K562 (cell line): ENCODE data around the gene CDC42SE2. TPM values are rescaled to one million over a fixed set of nuclear protein-coding genes. Genes with fewer than 3 reads are reported as not detected.

ENCODE experiments used
- ATAC-seq: fragments of 200-7000 bp; cut with Tn5 transposase; 3 replicates; pipeline ENCODE4 v1.9.1; 2020; ENCODE audit warnings: moderate library complexity
- BruUV-seq: library from RNA; stranded (reverse); fragments of 400-500 nt; replicated peaks from 2 replicates; lab custom pipeline; 2021; lab: Mats Ljungman, UMichigan
- CTCF ChIA-PET: fragments of 300-600 bp; formaldehyde crosslinking; extraction: SDS; loops from one replicate; lab custom pipeline; 2021; ENCODE audit warnings: low intra/inter-chr PET ratio; lab: Yijun Ruan, JAX
- POLR2A ChIA-PET: fragments of 300-600, 350-650 bp; sonication (Branson Sonifier 250); formaldehyde crosslinking; extraction: SDS; loops from one replicate; lab custom pipeline; 2021; ENCODE audit warnings: antibody characterized with exemption, inconsistent platforms; lab: Yijun Ruan, JAX
- DNase-seq, 4 experiments: peaks; one replicate each; pipeline versions ENCODE4 v3.0.0 to v3.0.0-alpha.2; 2011 to 2018; ENCODE audit warnings: low spot score in 3 of 4, mixed read lengths in 3 of 4; ENCODE audit errors: extremely low read depth in 1 of 4
- FAIRE-seq: peaks from 2 replicates; lab custom pipeline; 2011; peaks lifted over from hg19 to GRCh38; lab: Jason Lieb, UNC
- H2AFZ ChIP-seq: 2 replicates; pipeline ENCODE4 v1.6.0; 2011; ENCODE audit warnings: low read depth, low read length, control low read depth, inconsistent platforms
- H3K27ac ChIP-seq: fragments of 200-600 bp; 3 replicates; pipeline ENCODE4 v1.8.0; 2011; ENCODE audit warnings: low read depth, mild to moderate bottlenecking, control low read depth, inconsistent platforms, low read length, moderate library complexity, mixed read lengths; ENCODE audit errors: extremely low read depth
- H3K27me3 ChIP-seq, 2 experiments: fragments of 300-600 bp in 1 of 2; 2 replicates in 1 of 2; 3 replicates in 1 of 2; pipeline versions ENCODE4 v1.6.0 to v1.8.0; 2011; ENCODE audit warnings: inconsistent platforms in 2 of 2, low read length in 2 of 2, mild to moderate bottlenecking in 1 of 2, mixed read lengths in 1 of 2, moderate library complexity in 1 of 2; ENCODE audit not compliant: control insufficient read depth in 2 of 2, insufficient read depth in 2 of 2
- H3K36me3 ChIP-seq: fragments of 300-600 bp; 3 replicates; pipeline ENCODE4 v1.8.0; 2011; ENCODE audit warnings: mild to moderate bottlenecking, low read length, inconsistent platforms; ENCODE audit not compliant: control insufficient read depth, insufficient read depth
- H3K4me1 ChIP-seq, 2 experiments: fragments of 200-600 bp in 1 of 2; replicated peaks in 1 of 2; 2 replicates in 1 of 2; 3 replicates in 1 of 2; pipeline versions ENCODE4 v1.5.1 to v1.8.0; 2011; ENCODE audit warnings: inconsistent platforms in 2 of 2, low read length in 2 of 2, mild to moderate bottlenecking in 1 of 2, mixed read lengths in 1 of 2, moderate library complexity in 1 of 2; ENCODE audit not compliant: control insufficient read depth in 2 of 2, insufficient read depth in 2 of 2
- H3K4me2 ChIP-seq: 2 replicates; pipeline ENCODE4 v1.6.1; 2011; ENCODE audit warnings: low read length, control low read depth, inconsistent platforms, mixed read lengths; ENCODE audit not compliant: insufficient read depth
- H3K4me3 ChIP-seq: fragments of 200-600 bp; sonication (generic), shearing (Covaris generic); 2 replicates; pipeline ENCODE4 v1.5.1; 2016; ENCODE audit warnings: control low read depth, inconsistent platforms
- H3K79me2 ChIP-seq: fragments of 200-600 bp; 3 replicates; pipeline ENCODE4 v1.8.0; 2011; ENCODE audit warnings: low read length, inconsistent platforms; ENCODE audit not compliant: control insufficient read depth, insufficient read depth
- H3K9ac ChIP-seq, 2 experiments: 2 replicates each; pipeline versions ENCODE4 v1.6.0 to v1.6.1; 2011; ENCODE audit warnings: low read depth in 2 of 2, low read length in 2 of 2, control low read depth in 1 of 2, inconsistent platforms in 1 of 2, mild to moderate bottlenecking in 1 of 2, mixed read lengths in 1 of 2; ENCODE audit not compliant: insufficient read depth in 1 of 2
- H3K9me1 ChIP-seq: one replicate; pipeline ENCODE4 v1.6.0; 2011; ENCODE audit warnings: inconsistent platforms, mild to moderate bottlenecking, low read length, moderate library complexity; ENCODE audit not compliant: control insufficient read depth, insufficient read depth
- H3K9me3 ChIP-seq: replicated peaks from 2 replicates; pipeline ENCODE4 v1.5.1; 2011; ENCODE audit warnings: low read depth, low read length, inconsistent platforms; ENCODE audit not compliant: control insufficient read depth, insufficient read depth
- H4K20me1 ChIP-seq: replicated peaks from 2 replicates; pipeline ENCODE4 v1.6.1; 2011; ENCODE audit warnings: low read length, inconsistent platforms, mixed read lengths; ENCODE audit not compliant: control insufficient read depth, insufficient read depth
- HDAC8 ChIP-seq: fragments of 450-650 bp; IDR thresholded peaks from 2 replicates; pipeline ENCODE4 v1.6.1; 2016; ENCODE audit warnings: mild to moderate bottlenecking, missing genetic modification characterization, moderate library complexity, missing compliant biosample characterization
- SIN3A ChIP-seq, 2 experiments: fragments of 150-350 bp in 1 of 2; IDR thresholded peaks; 2 replicates each; pipeline ENCODE4 v1.6.1; 2011 to 2016; ENCODE audit warnings: borderline replicate concordance in 2 of 2, low read depth in 2 of 2, low read length in 2 of 2, mild to moderate bottlenecking in 2 of 2, moderate library complexity in 2 of 2; ENCODE audit not compliant: control insufficient read depth in 1 of 2
- ZBTB17 ChIP-seq: fragments of 450-650 bp; formaldehyde crosslinking; IDR thresholded peaks from 2 replicates; pipeline ENCODE4 v1.4.0; 2020; ENCODE audit warnings: mild to moderate bottlenecking
- ZC3H4 ChIP-seq: sonication (generic); formaldehyde crosslinking; IDR thresholded peaks from 2 replicates; pipeline ENCODE4 v1.9.0; 2021; ENCODE audit warnings: missing genetic modification reagents, borderline replicate concordance
- WGBS: fragments of 100-300 bp; shearing (Covaris generic); methylation state at CpG from one replicate; pipeline ENCODE4 v1.1.6; 2016; ENCODE audit warnings: low coverage, mixed read lengths; ENCODE audit not compliant: insufficient coverage; ENCODE audit errors: missing lambda C conversion rate; 5-methylcytosine and 5-hydroxymethylcytosine counted together
- in situ Hi-C: fragments of 300-500 bp; cut with MboI; formaldehyde crosslinking; loops from 4 replicates; pipeline ENCODE4 v1.15.0; 2018; ENCODE audit warnings: inconsistent platforms, mixed read lengths
- intact Hi-C: fragments of 100-400 bp; cut with micrococcal nuclease; formaldehyde crosslinking; loops from 2 replicates; pipeline ENCODE4 v1.14.2; 2022
- polyA plus RNA-seq, 8 experiments: library from polyadenylated mRNA; depleted of rRNA in 4 of 8; stranded (reverse) in 5 of 8; unstranded in 3 of 8; fragments of >200 nt; fragmentation: Nextera tagmentation in 2 of 8; fragmentation: Illumina TruSeq in 1 of 8; extraction: Ambion mirVana in 2 of 8; extraction: Trizol in 1 of 8; gene quantifications; 2 replicates each; pipeline versions ENCODE4 v1.2.1 to v1.2.3, GENCODE V29; 2011 to 2014; ENCODE audit warnings: inconsistent platforms in 1 of 8, missing spikeins in 1 of 8
- total RNA-seq, 7 experiments: library from RNA; depleted of rRNA in 6 of 7; stranded (reverse); fragments of >200 nt in 6 of 7; fragmentation: Illumina TruSeq in 2 of 7; extraction: Trizol in 2 of 7; gene quantifications; 2 replicates each; pipeline versions ENCODE4 v1.2.1 to v1.2.3, GENCODE V29; 2011 to 2021; ENCODE audit warnings: low replicate concordance in 1 of 7
- TF ChIP-seq, protein P1 (sequence below): fragments of 250-450 bp; sonication (Bioruptor Pico); IDR thresholded peaks from 2 replicates; pipeline ENCODE4 v1.4.0; 2020
- TF ChIP-seq, protein P2 (sequence below): fragments of 250-450 bp; sonication (Bioruptor Pico); IDR thresholded peaks from 2 replicates; pipeline ENCODE4 v1.5.0; 2021; ENCODE audit warnings: mild to moderate bottlenecking, moderate library complexity
- TF ChIP-seq, protein P3 (sequence below): fragments of 250-450 bp; sonication (Bioruptor Pico); IDR thresholded peaks from 2 replicates; pipeline ENCODE4 v1.4.0; 2020; ENCODE audit warnings: mild to moderate bottlenecking, moderate library complexity

The CDC42SE2 gene
- total and polyA plus RNA-seq, 9 of the 15 experiments (the other 6 are each of a cell fraction or from before 2014, with no cell fraction given), result 24.8 to 44.3 (median 32.7) TPM

DNA sequence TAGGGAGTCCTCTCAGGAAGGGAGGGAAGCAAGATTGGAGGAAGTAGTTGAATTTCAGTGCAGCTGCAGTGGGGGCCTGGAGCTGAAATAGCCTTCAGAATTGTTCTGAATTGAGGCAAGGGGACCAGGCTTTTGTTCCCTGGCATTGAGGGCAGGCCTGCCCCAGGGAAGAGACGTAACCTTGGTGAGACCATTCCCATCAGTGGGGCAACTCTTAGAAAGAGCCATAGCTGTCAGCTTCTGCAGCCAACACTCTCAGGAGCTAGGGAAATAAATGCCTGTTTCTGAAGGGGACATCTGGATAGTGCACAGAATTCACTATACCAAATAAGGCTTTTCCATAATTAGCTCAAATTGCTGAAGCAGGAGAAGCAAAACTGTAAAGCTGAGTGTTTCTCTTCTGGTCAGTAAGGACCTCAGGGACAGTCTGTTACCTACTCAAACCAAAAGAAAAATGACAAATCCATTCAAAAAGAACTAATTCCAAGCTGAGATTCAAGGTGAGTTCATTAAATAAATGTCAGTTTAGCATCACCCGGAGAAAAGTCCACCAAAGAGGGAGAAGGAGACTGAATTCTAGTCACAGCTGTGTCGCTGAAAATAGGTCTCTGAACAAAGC, 49.1 kb upstream of the CDC42SE2 start (continued):
- TF ChIP-seq, protein P1, sequence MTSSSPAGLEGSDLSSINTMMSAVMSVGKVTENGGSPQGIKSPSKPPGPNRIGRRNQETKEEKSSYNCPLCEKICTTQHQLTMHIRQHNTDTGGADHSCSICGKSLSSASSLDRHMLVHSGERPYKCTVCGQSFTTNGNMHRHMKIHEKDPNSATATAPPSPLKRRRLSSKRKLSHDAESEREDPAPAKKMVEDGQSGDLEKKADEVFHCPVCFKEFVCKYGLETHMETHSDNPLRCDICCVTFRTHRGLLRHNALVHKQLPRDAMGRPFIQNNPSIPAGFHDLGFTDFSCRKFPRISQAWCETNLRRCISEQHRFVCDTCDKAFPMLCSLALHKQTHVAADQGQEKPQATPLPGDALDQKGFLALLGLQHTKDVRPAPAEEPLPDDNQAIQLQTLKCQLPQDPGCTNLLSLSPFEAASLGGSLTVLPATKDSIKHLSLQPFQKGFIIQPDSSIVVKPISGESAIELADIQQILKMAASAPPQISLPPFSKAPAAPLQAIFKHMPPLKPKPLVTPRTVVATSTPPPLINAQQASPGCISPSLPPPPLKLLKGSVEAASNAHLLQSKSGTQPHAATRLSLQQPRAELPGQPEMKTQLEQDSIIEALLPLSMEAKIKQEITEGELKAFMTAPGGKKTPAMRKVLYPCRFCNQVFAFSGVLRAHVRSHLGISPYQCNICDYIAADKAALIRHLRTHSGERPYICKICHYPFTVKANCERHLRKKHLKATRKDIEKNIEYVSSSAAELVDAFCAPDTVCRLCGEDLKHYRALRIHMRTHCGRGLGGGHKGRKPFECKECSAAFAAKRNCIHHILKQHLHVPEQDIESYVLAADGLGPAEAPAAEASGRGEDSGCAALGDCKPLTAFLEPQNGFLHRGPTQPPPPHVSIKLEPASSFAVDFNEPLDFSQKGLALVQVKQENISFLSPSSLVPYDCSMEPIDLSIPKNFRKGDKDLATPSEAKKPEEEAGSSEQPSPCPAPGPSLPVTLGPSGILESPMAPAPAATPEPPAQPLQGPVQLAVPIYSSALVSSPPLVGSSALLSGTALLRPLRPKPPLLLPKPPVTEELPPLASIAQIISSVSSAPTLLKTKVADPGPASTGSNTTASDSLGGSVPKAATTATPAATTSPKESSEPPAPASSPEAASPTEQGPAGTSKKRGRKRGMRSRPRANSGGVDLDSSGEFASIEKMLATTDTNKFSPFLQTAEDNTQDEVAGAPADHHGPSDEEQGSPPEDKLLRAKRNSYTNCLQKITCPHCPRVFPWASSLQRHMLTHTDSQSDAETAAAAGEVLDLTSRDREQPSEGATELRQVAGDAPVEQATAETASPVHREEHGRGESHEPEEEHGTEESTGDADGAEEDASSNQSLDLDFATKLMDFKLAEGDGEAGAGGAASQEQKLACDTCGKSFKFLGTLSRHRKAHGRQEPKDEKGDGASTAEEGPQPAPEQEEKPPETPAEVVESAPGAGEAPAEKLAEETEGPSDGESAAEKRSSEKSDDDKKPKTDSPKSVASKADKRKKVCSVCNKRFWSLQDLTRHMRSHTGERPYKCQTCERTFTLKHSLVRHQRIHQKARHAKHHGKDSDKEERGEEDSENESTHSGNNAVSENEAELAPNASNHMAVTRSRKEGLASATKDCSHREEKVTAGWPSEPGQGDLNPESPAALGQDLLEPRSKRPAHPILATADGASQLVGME (CRISPR knock-in tag), result no peak
- TF ChIP-seq ZBTB17 (CRISPR knock-in tag), result no peak
- no peak for TF ChIP-seq SIN3A (IDR thresholded peaks at IDR 0.05; ENCODE audit: borderline replicate concordance in 2 of 2, control insufficient read depth in 1 of 2, low read depth in 2 of 2, low read length in 2 of 2)

DNA sequence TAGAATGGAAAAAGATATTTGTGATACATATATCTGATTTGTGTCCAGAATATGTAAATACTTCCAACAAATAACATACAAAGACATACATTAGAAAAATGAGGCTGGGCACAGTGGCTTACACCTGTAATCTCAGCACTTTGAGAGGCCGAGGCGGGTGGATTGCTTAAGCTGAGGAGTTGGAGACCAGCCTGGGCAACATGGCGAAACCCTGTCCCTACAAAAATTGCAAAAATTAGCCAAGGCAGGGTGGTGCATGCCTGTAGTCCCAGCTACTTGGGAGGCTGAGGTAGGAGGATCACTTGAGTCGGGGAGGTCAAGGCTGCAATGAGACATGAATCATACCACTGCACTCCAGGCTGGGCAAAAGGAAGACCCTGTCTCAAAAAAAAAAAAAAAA, 46.1 kb upstream of the CDC42SE2 start:
- Histone ChIP-seq H4K20me1 (no peaks in the 10 kb centered on the region), H3K9ac (no peak overlapping the region), H3K4me2 (no peak overlapping the region), H2AFZ (no peak overlapping the region), H3K27me3 (no peaks in the 10 kb centered on the region), H3K9me3 (no peaks in the 10 kb centered on the region), H3K36me3 (no peaks in the 10 kb centered on the region), H3K4me3 (no peak overlapping the region), H3K9me1 (no peaks in the 10 kb centered on the region), H3K4me1 (peaks cover 0 to 2% of the 10 kb centered on the region in 2 experiments; a peak in 2 of 5 replicates), H3K27ac (no peak overlapping the region), H3K79me2 (no peaks in the 10 kb centered on the region)
- DNase-seq (no peak), FAIRE-seq (no peak), ATAC-seq (no peak)
- CTCF ChIA-PET, result no interaction called here
- in situ Hi-C loops, result no loop called here
- POLR2A ChIA-PET, result interaction anchor here (0.6 kb wide), 1 partner anchor 46 kb away, joined by 3 read pairs; no protein-coding TSS in a partner anchor
- 67% methylated on average over 4 of the region's 4 CpGs for WGBS
- no TSS peak for BruUV-seq
- intact Hi-C loops, result no loop called here
- TF ChIP-seq, protein P2, sequence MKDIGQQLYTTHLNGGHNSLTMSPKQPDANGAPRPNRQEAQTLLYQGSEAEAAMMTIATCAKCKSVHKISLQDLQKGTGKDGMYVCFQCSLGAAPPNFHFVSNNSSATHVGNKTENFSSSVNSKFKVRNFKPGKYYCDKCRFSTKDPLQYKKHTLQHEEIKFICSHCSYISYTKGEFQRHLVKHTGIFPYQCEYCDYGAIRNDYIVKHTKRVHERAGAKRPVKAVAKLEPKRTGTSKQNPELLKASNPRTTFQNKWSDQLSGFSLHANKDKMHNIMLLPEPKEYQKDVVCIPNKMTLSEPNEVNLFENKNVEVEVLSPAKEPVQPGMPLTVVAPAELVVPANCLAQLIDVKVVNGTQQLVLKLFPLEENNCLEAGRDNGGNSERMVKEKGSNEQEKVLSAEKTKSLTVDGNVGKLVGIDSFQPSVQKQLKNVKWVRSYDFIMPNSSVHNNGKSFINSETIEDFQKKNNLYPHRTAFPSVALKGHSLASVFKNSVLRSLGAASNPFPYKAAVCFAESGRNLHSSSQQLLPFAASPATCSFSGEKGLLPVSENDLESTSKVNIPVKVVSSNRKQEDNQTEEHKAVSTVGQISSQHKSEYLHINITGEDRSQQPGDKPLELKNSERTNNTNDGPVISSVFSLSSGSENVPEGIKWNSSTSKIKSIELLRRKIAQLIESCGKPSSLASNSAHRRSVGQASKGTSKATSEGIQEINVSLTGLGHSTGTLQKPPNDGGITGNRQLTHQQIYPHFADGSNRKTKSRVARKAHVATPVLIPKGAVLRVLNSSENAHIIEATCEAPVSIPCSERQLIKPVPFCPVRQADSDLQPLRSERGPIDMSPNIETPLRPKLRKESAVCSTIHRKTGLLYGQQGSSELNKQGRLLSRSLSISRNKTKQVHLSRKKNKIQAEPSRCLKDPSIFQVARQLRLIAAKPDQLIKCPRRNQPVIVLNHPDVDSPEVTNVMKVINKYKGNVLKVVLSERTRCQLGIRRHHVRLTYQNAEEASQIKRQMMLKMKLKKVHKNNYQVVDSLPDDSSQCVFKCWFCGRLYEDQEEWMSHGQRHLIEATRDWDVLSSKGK, result no peak
- no peak for TF ChIP-seq ZC3H4 (CRISPR knock-in tag)
- TF ChIP-seq, protein P3, sequence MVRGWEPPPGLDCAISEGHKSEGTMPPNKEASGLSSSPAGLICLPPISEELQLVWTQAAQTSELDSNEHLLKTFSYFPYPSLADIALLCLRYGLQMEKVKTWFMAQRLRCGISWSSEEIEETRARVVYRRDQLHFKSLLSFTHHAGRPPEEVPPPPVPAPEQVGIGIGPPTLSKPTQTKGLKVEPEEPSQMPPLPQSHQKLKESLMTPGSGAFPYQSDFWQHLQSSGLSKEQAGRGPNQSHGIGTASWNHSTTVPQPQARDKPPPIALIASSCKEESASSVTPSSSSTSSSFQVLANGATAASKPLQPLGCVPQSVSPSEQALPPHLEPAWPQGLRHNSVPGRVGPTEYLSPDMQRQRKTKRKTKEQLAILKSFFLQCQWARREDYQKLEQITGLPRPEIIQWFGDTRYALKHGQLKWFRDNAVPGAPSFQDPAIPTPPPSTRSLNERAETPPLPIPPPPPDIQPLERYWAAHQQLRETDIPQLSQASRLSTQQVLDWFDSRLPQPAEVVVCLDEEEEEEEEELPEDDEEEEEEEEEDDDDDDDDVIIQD (CRISPR knock-in tag), result no peak
- TF ChIP-seq HDAC8 (tag), result no peak
